GM19452 (cell line): ENCODE results near the gene CD84.
"Not testable (repeated sequence)": the region's sequence is repeated elsewhere in the genome, so short reads cannot be mapped to it uniquely, and the experiment has no call there.

ENCODE experiments used
- ATAC-seq: cut with Tn5 transposase; IDR thresholded peaks from one replicate; pipeline ENCODE4 v1.9.1; 2021; ENCODE audit not compliant: unreplicated experiment

The CD84 gene

GRCh38 chr1:160610569-160611242 is 31.4 kb upstream of the CD84 start:
- no peak for ATAC-seq

- ATAC-seq, result no peak
Measured at GRCh38 chr1:160608941-160609340, 29.6 kb upstream of the CD84 start.

GRCh38 chr1:160608514-160608913 is 29.2 kb upstream of the CD84 start:
- ATAC-seq, result no peak

- ATAC-seq, result no peak
Measured at GRCh38 chr1:160608057-160608456, 28.8 kb upstream of the CD84 start.

- ATAC-seq, result peak; percentile 11
Measured at GRCh38 chr1:160607672-160608032, 28.4 kb upstream of the CD84 start.

DNA sequence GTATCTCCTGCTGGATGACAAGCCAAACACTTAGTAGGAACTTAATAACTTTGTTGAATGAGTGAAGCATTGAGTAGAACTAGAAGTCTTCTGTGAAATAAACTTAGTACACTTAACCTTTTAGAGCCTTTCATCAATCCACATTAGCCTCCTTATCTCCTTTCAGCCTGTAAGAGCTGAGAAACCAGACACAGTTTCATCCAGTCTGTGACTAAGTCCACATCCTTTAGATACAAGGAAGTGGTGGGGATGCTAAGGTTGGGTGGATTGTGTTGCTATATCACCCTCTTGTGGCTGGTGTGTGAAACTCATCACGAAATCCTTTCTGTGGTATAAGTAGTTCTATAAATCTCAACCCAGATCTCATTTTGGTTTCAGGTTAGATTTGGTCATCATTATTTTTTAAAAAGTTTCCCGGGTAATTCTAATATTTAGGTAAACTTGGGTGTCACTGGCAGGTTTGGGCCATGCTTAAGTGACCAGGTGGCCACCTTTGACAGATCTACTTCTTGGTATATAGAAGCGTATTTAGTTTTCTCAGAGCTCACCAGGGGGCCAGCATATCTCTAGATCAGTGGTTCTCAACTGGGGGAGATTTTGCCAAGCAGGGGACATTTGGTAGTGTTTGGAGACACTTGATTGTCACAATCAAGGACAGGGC is 27.8 kb upstream of the CD84 start:
- peak; percentile 59 for ATAC-seq

GRCh38 chr1:160606611-160607010 is 27.3 kb upstream of the CD84 start:
- ATAC-seq, result peak; percentile 3

DNA sequence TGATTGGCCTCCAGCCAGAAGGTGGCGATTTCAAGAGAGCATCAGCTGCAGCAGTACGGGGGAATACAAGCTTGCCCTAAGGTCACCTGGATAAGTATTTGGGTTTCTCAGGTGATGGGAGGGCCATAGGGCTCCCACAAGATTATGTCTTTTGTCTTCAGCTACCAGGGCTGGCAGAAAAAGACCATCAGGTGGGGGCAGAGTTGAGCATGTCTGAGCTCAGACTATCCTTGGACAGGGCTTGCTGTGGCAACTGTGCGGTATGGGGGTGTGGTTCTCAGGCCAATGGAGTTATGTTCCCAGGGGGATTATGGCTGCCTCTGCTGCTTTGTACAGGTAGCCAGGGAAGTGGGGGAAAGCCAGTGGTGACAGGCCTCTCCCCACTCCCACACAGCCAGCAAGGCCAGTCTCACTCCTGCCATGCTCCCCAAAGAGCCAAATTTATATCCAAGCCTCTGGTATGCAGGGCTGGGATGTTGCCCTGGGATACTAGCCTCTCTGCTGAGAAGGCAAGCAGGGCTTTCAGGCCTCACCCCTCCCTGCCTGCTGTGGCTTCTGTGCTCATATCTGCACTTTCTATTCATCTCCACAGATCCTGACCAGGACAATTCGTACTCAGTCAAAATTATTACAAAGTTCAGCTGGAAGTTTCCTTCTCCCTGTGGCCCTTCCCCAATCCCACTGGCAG is 26.6 kb upstream of the CD84 start:
- ATAC-seq, result no peak

GRCh38 chr1:160605205-160605604 is 25.9 kb upstream of the CD84 start:
- ATAC-seq, result no peak

- no peak for ATAC-seq
Measured at GRCh38 chr1:160597705-160598104, 18.4 kb upstream of the CD84 start.

GRCh38 chr1:160597051-160597450 is 17.8 kb upstream of the CD84 start:
- no peak for ATAC-seq

DNA sequence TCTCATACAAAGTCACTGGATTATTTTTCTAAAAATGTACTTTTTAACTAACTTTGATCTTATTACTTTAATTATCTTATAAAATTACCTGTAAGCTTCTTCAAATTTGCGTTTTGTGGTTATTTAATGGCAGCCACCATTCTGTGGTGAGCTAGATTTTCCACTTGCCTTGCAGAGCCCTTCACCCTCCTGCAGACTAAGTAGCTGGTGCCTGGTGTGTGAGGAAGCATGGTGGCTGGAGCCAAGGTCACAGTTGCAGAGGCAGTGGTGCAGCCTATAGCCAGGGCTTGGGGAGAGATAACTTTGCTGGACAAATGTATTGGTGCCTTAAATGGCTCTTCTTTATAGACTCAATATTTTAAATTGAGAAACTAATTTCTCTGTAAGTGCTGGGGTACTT is 11.2 kb upstream of the CD84 start:
- no peak for ATAC-seq

GRCh38 chr1:160588468-160588867 is 9.2 kb upstream of the CD84 start:
- no peak for ATAC-seq

DNA sequence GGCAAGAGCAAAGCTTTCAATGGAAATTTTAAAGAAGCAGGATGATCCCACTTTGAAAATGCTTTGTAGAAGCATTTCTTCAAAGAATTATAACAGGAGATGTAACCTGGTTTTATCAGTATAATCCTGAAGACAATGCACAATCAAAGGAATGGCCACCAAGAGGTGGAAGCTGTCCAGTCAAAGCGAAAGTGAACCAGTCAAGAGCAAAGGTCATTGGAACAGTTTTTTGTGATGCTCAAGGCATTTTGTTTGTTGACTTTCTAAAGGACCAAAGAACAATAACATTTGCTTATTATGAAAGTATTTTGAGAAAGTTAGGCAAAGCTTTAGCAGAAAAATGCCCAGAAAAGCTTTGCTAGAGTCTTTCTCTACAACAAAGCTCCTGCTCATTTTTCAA is 5.5 kb upstream of the CD84 start:
- ATAC-seq, result no peak

- ATAC-seq, result not testable (repeated sequence)
Measured at GRCh38 chr1:160582976-160583375, 3.7 kb upstream of the CD84 start.

GRCh38 chr1:160581961-160582360 is 2.7 kb upstream of the CD84 start:
- no peak for ATAC-seq

DNA sequence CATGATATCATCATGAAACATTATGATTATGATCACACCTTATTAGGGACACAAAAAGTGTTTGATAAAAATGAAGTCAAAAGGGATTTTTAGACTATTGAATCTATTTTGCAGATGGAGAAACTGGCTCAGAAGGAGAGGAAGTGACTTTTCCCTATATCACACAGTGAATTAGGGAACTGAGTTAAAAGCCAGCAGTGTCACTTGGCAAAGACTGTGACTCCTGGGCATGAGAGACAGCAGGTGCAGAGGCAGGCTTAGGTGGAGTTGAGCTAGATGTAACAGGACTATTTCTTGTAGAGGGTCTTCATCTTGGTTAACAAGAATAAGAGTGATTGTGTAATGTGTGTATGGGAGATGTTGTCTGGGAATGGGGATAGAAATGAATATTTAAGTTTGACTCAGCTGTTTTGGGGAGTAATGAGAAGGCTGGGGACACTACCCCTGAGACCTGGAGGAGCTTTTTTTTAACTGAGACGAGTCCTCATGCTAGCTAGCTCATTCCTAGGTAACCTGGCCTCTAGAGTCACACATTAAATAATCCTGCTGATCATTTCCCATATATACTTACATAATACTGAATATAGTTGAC is 1.0 kb upstream of the CD84 start:
- no peak for ATAC-seq

- no peak for ATAC-seq
Measured at GRCh38 chr1:160578525-160579191, 638 bp downstream of the CD84 start.

DNA sequence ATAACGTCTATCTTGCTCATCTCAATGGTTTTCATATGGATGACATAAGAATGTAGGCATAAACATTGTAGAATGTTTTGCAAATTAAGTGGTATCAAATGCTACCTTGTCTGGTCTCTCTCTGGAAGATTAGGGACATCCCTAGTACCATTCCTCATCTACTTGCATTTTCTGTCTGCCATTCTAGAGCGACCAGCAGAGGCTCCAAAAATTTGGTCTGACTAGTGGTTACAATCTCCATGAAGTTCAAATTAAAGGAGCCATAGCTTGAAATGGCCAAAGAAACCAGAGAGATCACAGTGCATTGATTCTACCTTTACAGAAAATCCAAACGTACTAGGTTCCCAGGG is 1.1 kb downstream of the CD84 start:
- no peak for ATAC-seq

DNA sequence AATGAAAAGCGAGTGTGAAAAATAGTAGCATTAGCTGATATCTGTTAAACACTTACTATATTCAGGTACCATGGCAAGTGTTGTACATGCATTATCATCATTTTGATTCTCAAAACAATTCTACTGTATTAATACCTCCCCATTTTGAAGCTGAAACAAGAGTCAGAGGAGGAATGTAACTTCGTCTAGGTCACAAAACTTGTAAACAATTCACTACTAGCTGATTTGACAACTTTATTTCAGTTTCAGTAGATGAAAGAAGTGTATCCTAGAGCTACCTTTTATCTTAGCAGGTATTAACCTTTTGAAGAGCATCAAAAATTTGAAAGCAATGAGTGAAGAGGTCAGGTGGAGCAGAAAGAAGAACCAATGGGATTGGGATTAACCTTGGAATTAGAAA is 1.6 kb downstream of the CD84 start:
- no peak for ATAC-seq

- ATAC-seq, result no peak
Measured at GRCh38 chr1:160576884-160577283, 2.4 kb downstream of the CD84 start.

GRCh38 chr1:160576390-160576789 is 2.9 kb downstream of the CD84 start:
- ATAC-seq, result no peak
